Activated CD4-positive, alpha-beta memory T cell treated with anti-CD3 and anti-CD28 coated beads, Interleukin-2, amount 10 ng/mL, durations not matched to agents 7 days and 5 days (primary cell): ENCODE data around the gene FHDC1. TPM values are rescaled to one million over a fixed set of nuclear protein-coding genes. Genes with fewer than 3 reads are reported as not detected.

Experiments used
- CTCF ChIA-PET: fragments of 350-600 bp; sonication (Branson Sonifier 250); formaldehyde crosslinking; loops from one replicate; lab custom pipeline; 2021; ENCODE audit warnings: antibody characterized with exemption, inconsistent platforms; lab: Charles Lee
- POLR2A ChIA-PET: fragments of 350-600 bp; sonication (Branson Sonifier 250); formaldehyde crosslinking; loops from one replicate; lab custom pipeline; 2021; ENCODE audit warnings: antibody characterized with exemption; lab: Charles Lee
- DNase-seq: peaks from one replicate; pipeline ENCODE4 v3.0.0-alpha.2; 2020
- H3K27ac Mint-ChIP-seq: one replicate; pipeline ENCODE4 v1.8.0; 2021; ENCODE audit warnings: mild to moderate bottlenecking, mixed read lengths
- H3K27me3 Mint-ChIP-seq: one replicate; pipeline ENCODE4 v1.8.0; 2021; ENCODE audit warnings: mixed read lengths
- H3K36me3 Mint-ChIP-seq: one replicate; pipeline ENCODE4 v1.8.0; 2021; ENCODE audit warnings: low read depth, mixed read lengths
- H3K4me1 Mint-ChIP-seq: one replicate; pipeline ENCODE4 v1.8.0; 2021; ENCODE audit warnings: mixed read lengths
- H3K4me3 Mint-ChIP-seq: one replicate; pipeline ENCODE4 v1.8.0; 2021; ENCODE audit warnings: mild to moderate bottlenecking, mixed read lengths
- H3K9me3 Mint-ChIP-seq: one replicate; pipeline ENCODE4 v1.8.0; 2021; ENCODE audit warnings: mixed read lengths
- total RNA-seq, 2 experiments: library from RNA; stranded (reverse); gene quantifications; one replicate each; pipeline ENCODE4 v1.2.3, GENCODE V29; 2021

Gene FHDC1
- total RNA-seq, 2 experiments from 2014 or later = 0.05 to 0.15 TPM

DNA sequence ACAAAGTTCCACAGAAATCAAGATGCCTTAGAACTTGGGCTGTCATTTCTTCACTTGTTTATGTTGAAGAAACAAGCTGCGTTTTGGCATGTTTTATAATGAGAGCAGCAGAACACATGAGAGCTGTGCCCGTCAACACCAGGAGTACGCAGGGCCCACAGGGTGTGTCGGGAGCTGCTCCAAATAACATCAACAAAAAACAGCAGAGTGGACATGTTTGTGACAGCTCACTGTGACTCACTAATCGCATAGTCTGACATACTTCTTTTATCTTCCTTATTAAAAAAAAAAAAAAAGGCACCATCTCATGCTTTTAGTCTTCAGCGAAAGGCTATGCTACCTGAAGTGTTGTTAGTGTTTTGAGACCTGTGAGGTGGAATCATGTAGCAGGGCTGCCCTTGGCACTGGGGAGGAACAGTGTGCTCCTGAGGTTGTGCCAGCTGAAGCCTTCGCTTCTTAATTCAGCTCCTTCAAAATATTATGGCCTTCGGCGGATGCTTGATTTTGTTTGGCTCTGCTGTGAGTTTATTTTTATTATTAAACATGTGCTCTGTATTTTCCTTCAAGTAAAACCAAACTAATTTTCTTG is 32.8 kb downstream of the FHDC1 start:
- Mint-ChIP-seq H3K9me3 (no peaks in the 10 kb centered on the region), H3K4me1 (no peaks in the 10 kb centered on the region), H3K27ac (no peak overlapping the region), H3K27me3 (no peaks in the 10 kb centered on the region), H3K4me3 (no peak overlapping the region), H3K36me3 (no peaks in the 10 kb centered on the region)
- CTCF ChIA-PET = interaction anchor here (0.7 kb wide), 1 partner anchor 676 kb away, joined by 4 read pairs; no protein-coding TSS in a partner anchor
- POLR2A ChIA-PET = no interaction called here
- DNase-seq = no peak

GRCh38 chr4:152970102-152970820 is 34.1 kb downstream of the FHDC1 start:
- Mint-ChIP-seq H3K27ac (no peak overlapping the region), H3K4me1 (no peaks in the 10 kb centered on the region), H3K27me3 (no peaks in the 10 kb centered on the region), H3K9me3 (no peaks in the 10 kb centered on the region), H3K4me3 (no peak overlapping the region), H3K36me3 (no peaks in the 10 kb centered on the region)
- ChIA-PET CTCF (no interaction called here), POLR2A (no interaction called here)
- DNase-seq = no peak

- no peak for DNase-seq
- H3K27ac Mint-ChIP-seq = no peak overlapping the region
- no peaks in the 10 kb centered on the region for H3K4me1 Mint-ChIP-seq
- no peaks in the 10 kb centered on the region for H3K36me3 Mint-ChIP-seq
- POLR2A ChIA-PET = no interaction called here
- H3K27me3 Mint-ChIP-seq = no peaks in the 10 kb centered on the region
- no peak overlapping the region for H3K4me3 Mint-ChIP-seq
- CTCF ChIA-PET = no interaction called here
- H3K9me3 Mint-ChIP-seq = no peaks in the 10 kb centered on the region
These were observed 34.9 kb downstream of the FHDC1 start for GRCh38 chr4:152971053-152971452.

DNA sequence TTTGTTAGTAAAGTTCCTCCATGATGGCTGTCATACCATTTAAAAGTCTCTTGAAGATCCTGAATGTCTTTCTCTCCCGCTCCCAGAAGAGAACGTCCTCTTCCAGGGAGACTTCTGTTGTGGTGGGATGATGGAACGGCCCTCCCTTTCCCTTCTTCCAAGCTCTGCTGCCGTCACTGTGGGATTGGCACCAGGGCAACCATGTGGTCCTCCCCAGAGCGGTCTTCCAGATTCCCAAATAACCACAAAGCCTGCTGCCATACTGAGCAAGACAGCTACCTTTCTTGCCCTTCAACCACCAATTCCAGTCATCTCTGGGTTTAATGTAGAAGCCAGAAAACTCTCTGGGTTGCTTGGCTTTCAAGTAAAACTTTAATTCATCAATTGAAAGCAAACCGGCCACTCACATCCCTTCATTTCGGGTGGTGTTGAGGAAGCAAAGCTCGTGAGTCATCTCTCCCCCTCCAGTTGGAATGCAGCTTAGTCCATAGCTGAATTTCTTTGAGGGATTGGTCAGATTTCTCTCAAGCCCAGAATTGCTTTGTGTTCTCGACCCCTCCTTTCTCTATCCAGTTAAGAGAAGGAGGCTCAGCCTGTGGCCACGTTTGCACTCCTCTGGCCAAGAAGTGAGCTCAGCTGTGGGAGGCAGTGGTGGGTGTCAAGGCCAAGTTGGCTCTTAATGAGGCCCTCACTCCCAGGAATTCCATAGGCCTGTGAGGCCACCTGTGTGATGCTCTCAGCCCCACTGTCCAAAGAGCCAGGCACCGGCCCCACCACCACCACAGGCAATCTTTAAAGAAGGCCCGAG is 36.9 kb downstream of the FHDC1 start:
- no peaks in the 10 kb centered on the region for H3K36me3 Mint-ChIP-seq
- no peak for DNase-seq
- no peak overlapping the region for H3K4me3 Mint-ChIP-seq
- no peaks in the 10 kb centered on the region for H3K27me3 Mint-ChIP-seq
- ChIA-PET CTCF (no interaction called here), POLR2A (no interaction called here)
- no peaks in the 10 kb centered on the region for H3K4me1 Mint-ChIP-seq
- no peaks in the 10 kb centered on the region for H3K9me3 Mint-ChIP-seq
- no peak overlapping the region for H3K27ac Mint-ChIP-seq

DNA sequence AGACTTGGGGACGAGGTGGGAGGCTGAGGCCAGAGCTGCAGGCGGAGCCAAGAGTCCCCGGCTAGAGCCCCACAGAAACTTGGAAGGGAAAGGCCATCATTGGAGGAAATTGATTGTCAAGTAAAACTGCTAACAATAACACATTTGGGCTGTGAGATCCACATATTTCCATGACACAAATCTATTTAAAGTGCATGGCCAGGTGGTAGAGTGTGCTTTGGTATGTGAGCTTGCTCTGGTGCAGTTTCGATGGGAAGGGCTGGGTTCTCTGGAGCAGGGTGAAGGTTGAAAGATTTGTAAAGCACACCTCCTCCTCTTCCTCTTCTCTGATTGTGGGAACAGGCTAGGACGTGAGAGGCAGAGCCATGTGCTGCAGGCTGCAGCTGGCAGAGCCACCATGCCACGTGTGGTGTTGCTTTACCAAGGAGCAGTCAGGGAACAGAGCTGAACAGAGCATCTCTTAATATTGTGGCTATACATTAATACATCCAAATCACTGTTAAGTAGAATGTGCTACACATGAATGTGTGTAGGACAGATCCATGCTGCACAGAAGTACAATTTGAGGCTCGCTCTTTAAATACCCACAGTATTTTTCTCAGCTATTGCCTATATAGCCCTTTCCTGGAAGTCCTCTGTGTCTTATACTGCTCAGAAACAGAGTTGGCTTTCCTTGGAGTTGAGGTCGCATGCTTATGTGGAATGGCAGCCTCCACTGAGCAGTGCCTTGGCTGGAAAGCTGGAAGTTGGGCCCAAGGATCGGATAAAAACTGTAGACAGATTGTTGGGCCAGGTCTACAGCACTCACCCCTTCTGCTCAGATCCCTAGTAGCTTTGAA is 37.7 kb downstream of the FHDC1 start:
- Mint-ChIP-seq H3K4me1 (no peaks in the 10 kb centered on the region), H3K36me3 (no peaks in the 10 kb centered on the region), H3K27ac (no peak overlapping the region), H3K4me3 (no peak overlapping the region), H3K27me3 (peaks cover under 1% of the 10 kb centered on the region), H3K9me3 (no peaks in the 10 kb centered on the region)
- CTCF ChIA-PET = no interaction called here
- POLR2A ChIA-PET = no interaction called here
- no peak for DNase-seq

DNA sequence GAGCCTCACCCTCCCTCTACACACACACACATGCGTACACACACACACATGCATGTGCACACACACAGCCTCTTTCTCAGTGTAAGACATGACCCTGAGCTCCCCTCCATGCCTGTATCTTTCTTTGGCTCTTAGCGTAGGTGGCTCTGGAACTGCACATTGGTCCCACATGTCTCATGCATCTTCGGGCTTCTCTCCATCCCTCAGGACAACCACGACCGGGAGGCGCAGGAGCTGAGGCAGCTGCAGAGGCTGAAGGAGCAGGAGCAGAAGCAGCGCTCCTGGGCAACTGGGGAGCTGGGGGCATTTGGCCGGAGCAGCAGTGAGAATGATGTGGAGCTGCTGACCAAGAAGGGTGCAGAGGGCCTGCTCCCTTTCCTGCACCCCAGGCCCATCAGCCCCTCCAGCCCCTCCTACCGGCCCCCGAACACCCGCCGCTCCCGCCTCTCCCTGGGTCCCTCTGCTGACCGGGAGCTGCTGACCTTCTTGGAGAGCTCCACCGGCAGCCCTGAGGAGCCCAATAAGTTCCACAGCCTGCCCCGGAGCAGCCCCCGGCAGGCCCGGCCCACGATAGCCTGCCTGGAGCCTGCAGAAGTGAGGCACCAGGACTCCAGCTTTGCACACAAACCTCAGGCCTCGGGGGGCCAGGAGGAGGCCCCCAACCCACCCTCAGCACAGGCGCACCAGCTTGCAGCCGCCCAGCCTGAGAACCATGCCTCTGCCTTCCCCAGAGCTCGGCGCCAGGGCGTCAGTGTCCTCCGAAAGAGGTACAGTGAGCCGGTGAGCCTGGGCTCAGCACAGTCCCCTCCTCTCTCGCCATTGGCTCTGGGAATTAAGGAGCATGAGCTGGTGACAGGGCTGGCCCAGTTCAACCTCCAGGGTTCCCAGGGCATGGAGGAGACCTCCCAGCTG is 38.6 kb downstream of the FHDC1 start:
- H3K36me3 Mint-ChIP-seq = no peaks in the 10 kb centered on the region
- H3K27ac Mint-ChIP-seq = no peak overlapping the region
- H3K4me3 Mint-ChIP-seq = no peak overlapping the region
- no peaks in the 10 kb centered on the region for H3K4me1 Mint-ChIP-seq
- peaks cover 1% of the 10 kb centered on the region for H3K27me3 Mint-ChIP-seq
- no peaks in the 10 kb centered on the region for H3K9me3 Mint-ChIP-seq
- no peak for DNase-seq
- CTCF ChIA-PET = no interaction called here
- POLR2A ChIA-PET = no interaction called here

GRCh38 chr4:152975380-152976211 is 39.5 kb downstream of the FHDC1 start:
- Mint-ChIP-seq H3K9me3 (no peaks in the 10 kb centered on the region), H3K4me1 (no peaks in the 10 kb centered on the region), H3K27me3 (peaks cover 1% of the 10 kb centered on the region), H3K36me3 (no peaks in the 10 kb centered on the region), H3K27ac (no peak overlapping the region), H3K4me3 (no peak overlapping the region)
- POLR2A ChIA-PET = no interaction called here
- CTCF ChIA-PET = no interaction called here
- no peak for DNase-seq

DNA sequence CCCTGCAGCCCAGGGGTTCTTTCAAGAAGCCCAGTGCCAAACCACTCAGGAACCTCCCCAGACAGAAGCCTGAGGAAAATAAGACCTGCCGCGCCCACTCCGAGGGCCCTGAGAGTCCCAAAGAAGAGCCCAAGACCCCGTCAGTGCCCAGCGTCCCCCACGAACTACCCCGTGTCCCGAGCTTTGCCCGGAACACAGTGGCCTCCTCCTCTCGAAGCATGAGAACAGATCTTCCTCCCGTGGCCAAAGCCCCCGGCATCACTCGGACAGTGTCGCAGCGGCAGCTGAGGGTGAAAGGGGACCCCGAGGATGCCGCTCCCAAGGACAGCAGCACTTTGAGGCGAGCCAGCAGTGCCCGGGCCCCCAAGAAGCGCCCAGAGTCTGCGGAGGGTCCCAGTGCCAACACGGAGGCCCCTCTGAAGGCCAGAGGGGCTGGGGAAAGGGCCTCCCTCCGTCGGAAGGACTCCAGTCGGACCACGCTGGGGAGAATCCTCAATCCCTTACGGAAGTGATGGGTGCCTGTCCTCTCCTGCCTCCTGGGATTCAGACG is 40.2 kb downstream of the FHDC1 start:
- peaks cover 1% of the 10 kb centered on the region for H3K27me3 Mint-ChIP-seq
- H3K4me1 Mint-ChIP-seq = no peaks in the 10 kb centered on the region
- no peak overlapping the region for H3K27ac Mint-ChIP-seq
- CTCF ChIA-PET = no interaction called here
- no peak for DNase-seq
- POLR2A ChIA-PET = no interaction called here
- no peaks in the 10 kb centered on the region for H3K9me3 Mint-ChIP-seq
- H3K36me3 Mint-ChIP-seq = no peaks in the 10 kb centered on the region
- no peak overlapping the region for H3K4me3 Mint-ChIP-seq

- H3K4me1 Mint-ChIP-seq = no peaks in the 10 kb centered on the region
- H3K27me3 Mint-ChIP-seq = peaks cover 5% of the 10 kb centered on the region
- DNase-seq = no peak
- no peak overlapping the region for H3K4me3 Mint-ChIP-seq
- H3K36me3 Mint-ChIP-seq = no peaks in the 10 kb centered on the region
- no peaks in the 10 kb centered on the region for H3K9me3 Mint-ChIP-seq
- no peak overlapping the region for H3K27ac Mint-ChIP-seq
- CTCF ChIA-PET = no interaction called here
- POLR2A ChIA-PET = no interaction called here
These were observed 43.7 kb downstream of the FHDC1 start for GRCh38 chr4:152979731-152980330.

- Mint-ChIP-seq H3K4me1 (no peaks in the 10 kb centered on the region), H3K9me3 (no peaks in the 10 kb centered on the region), H3K27me3 (peaks cover 5% of the 10 kb centered on the region), H3K4me3 (no peak overlapping the region), H3K36me3 (no peaks in the 10 kb centered on the region), H3K27ac (no peak overlapping the region)
- ChIA-PET CTCF (no interaction called here), POLR2A (no interaction called here)
- DNase-seq = no peak
These were observed 45.2 kb downstream of the FHDC1 start for GRCh38 chr4:152981278-152981677.

GRCh38 chr4:152981842-152982241 is 45.7 kb downstream of the FHDC1 start:
- H3K36me3 Mint-ChIP-seq = no peaks in the 10 kb centered on the region
- CTCF ChIA-PET = no interaction called here
- no peak for DNase-seq
- no peak overlapping the region for H3K4me3 Mint-ChIP-seq
- no peaks in the 10 kb centered on the region for H3K4me1 Mint-ChIP-seq
- no peak overlapping the region for H3K27ac Mint-ChIP-seq
- H3K27me3 Mint-ChIP-seq = peaks cover 5% of the 10 kb centered on the region
- POLR2A ChIA-PET = no interaction called here
- no peaks in the 10 kb centered on the region for H3K9me3 Mint-ChIP-seq
